ENCODE results near the gene RABAC1.

The RABAC1 gene

DNA sequence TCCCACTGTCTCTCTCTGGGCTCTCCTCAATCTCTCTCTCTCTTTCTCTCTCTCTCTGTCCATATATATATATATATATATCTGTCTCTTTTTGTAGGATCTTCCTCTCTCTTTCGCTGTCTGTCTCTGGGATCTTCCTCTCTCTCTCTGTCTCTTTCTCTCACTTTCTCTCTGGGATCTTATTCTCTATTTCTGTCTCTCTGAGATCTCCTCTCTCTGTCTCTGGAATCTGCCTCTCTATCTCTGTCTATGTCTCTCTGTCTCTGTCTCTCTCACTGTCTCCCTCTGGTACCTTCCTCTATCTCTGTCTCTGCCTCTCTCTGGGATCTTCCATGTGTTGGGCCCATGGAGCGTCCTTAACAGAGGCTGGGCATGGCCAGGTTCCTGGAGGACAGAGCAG is 31.5 kb upstream of the RABAC1 start:
- no peak overlapping the region for H3K27ac ChIP-seq (ENCODE audit: low read depth, low read length, poor library complexity, severe bottlenecking)
- H3K79me2 ChIP-seq (ENCODE audit: insufficient read depth, low read length) = no peaks in the 10 kb centered on the region
- no peaks in the 10 kb centered on the region for H3F3A ChIP-seq (ENCODE audit: insufficient read depth, low read length)
- no peaks in the 10 kb centered on the region for H3K9me2 ChIP-seq (ENCODE audit: low read depth, low read length)
- no peak overlapping the region for H2AFZ ChIP-seq (ENCODE audit: low read length)
- H4K20me1 ChIP-seq (ENCODE audit: insufficient read depth, low read length) = no peaks in the 10 kb centered on the region
- TF ChIP-seq EZH2 (IDR thresholded peaks at IDR 0.05; ENCODE audit: borderline replicate concordance, low read length) (no peak), CTCF (IDR thresholded peaks at IDR 0.05; ENCODE audit: low read length) (no peak)
- no peak overlapping the region for H3K9ac ChIP-seq (ENCODE audit: low read length)
- no peaks in the 10 kb centered on the region for H3K9me3 ChIP-seq (ENCODE audit: low read length)
- H3K4me3 ChIP-seq (ENCODE audit: low read depth, low read length, poor library complexity, severe bottlenecking) = no peak overlapping the region
- H3K4me2 ChIP-seq (ENCODE audit: low read length) = no peak overlapping the region
- H3K4me1 ChIP-seq (ENCODE audit: insufficient read depth, low read length, severe bottlenecking) = peaks cover 10% of the 10 kb centered on the region
- H3K36me3 ChIP-seq (ENCODE audit: insufficient read depth, low read length) = peaks cover 26% of the 10 kb centered on the region; the same call in 1 of the 2 replicates
- H3K27me3 ChIP-seq (ENCODE audit: insufficient read depth, low read length) = no peaks in the 10 kb centered on the region

DNA sequence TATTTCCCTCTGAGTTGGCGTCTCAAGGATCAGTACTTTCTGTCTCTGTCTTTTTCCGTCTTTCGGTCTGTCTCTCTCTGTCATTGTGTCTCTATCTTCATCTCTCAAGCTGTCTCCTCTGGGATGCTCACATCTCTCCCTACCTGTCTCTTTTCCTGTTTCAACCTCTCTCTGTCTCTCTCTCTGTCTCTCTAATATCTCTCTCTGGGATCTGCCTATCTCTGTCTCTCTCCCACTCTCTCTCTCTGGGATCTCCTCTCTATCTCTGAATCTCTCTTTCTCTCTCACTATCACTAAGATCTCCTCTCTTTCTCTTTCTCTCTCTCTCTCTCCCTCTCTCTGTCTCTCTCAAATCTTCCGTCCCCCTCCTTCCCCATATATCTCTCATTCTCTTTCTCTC is 30.9 kb upstream of the RABAC1 start:
- H3K9ac ChIP-seq (ENCODE audit: low read length) = no peak overlapping the region
- no peaks in the 10 kb centered on the region for H3K9me3 ChIP-seq (ENCODE audit: low read length)
- no peak overlapping the region for H3K4me3 ChIP-seq (ENCODE audit: low read depth, low read length, poor library complexity, severe bottlenecking)
- TF ChIP-seq EZH2 (IDR thresholded peaks at IDR 0.05; ENCODE audit: borderline replicate concordance, low read length) = no peak
- no peak for TF ChIP-seq CTCF (IDR thresholded peaks at IDR 0.05; ENCODE audit: low read length)
- H4K20me1 ChIP-seq (ENCODE audit: insufficient read depth, low read length) = no peaks in the 10 kb centered on the region
- no peaks in the 10 kb centered on the region for H3K79me2 ChIP-seq (ENCODE audit: insufficient read depth, low read length)
- H3K4me1 ChIP-seq (ENCODE audit: insufficient read depth, low read length, severe bottlenecking) = peaks cover 10% of the 10 kb centered on the region
- no peaks in the 10 kb centered on the region for H3K27me3 ChIP-seq (ENCODE audit: insufficient read depth, low read length)
- H2AFZ ChIP-seq (ENCODE audit: low read length) = no peak overlapping the region
- no peaks in the 10 kb centered on the region for H3K9me2 ChIP-seq (ENCODE audit: low read depth, low read length)
- H3K36me3 ChIP-seq (ENCODE audit: insufficient read depth, low read length) = peaks cover 30% of the 10 kb centered on the region
- no peaks in the 10 kb centered on the region for H3F3A ChIP-seq (ENCODE audit: insufficient read depth, low read length)
- H3K27ac ChIP-seq (ENCODE audit: low read depth, low read length, poor library complexity, severe bottlenecking) = no peak overlapping the region
- no peak overlapping the region for H3K4me2 ChIP-seq (ENCODE audit: low read length)

GRCh38 chr19:41988947-41989346 is 29.8 kb upstream of the RABAC1 start:
- no peak overlapping the region for H3K4me2 ChIP-seq (ENCODE audit: low read length)
- no peak overlapping the region for H3K4me3 ChIP-seq (ENCODE audit: low read depth, low read length, poor library complexity, severe bottlenecking)
- H3K36me3 ChIP-seq (ENCODE audit: insufficient read depth, low read length) = peaks cover 33% of the 10 kb centered on the region
- no peaks in the 10 kb centered on the region for H3K79me2 ChIP-seq (ENCODE audit: insufficient read depth, low read length)
- H3K27ac ChIP-seq (ENCODE audit: low read depth, low read length, poor library complexity, severe bottlenecking) = no peak overlapping the region
- no peaks in the 10 kb centered on the region for H3K27me3 ChIP-seq (ENCODE audit: insufficient read depth, low read length)
- no peaks in the 10 kb centered on the region for H3K9me2 ChIP-seq (ENCODE audit: low read depth, low read length)
- no peak for TF ChIP-seq CTCF (IDR thresholded peaks at IDR 0.05; ENCODE audit: low read length)
- no peak for TF ChIP-seq EZH2 (IDR thresholded peaks at IDR 0.05; ENCODE audit: borderline replicate concordance, low read length)
- no peaks in the 10 kb centered on the region for H4K20me1 ChIP-seq (ENCODE audit: insufficient read depth, low read length)
- H2AFZ ChIP-seq (ENCODE audit: low read length) = no peak overlapping the region
- H3F3A ChIP-seq (ENCODE audit: insufficient read depth, low read length) = no peaks in the 10 kb centered on the region
- no peaks in the 10 kb centered on the region for H3K9me3 ChIP-seq (ENCODE audit: low read length)
- no peak overlapping the region for H3K9ac ChIP-seq (ENCODE audit: low read length)
- H3K4me1 ChIP-seq (ENCODE audit: insufficient read depth, low read length, severe bottlenecking) = peaks cover 10% of the 10 kb centered on the region

Data from OCI-LY1 (cell line).